ENCODE results near the gene ESYT2.

ESYT2 gene

DNA sequence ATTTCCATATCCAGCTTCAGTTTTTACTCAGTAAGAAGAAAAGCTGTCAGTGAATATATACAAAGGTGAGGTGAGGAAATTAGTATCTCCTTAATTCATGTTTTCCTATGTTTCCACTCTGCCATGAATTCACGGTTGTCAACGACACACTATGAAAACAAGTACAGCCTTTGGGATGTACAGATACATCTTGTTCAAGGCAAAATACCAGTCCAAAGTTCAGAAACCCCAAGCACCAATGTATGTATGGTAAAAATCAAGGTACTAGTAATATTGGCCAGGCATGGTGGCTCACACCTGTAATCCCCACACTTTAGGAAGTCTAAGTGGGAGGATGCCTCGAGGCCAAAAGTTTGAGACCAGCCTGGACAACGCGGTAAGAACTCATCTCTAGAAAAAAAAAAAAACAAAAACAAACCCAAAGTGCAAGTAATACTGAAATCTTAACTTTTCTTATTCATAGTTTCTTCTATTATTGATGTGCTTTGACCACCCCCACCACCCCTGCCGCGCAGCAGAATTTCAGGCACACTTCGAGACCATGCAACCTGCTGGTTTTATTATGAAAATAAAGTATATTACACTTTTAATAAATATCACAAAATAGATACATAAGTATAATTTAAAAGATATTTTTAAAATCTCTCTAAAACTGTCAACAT lies 3.5 kb downstream of the ESYT2 start:
- in situ Hi-C loops (cut with MboI; ENCODE audit: low pct_unique_long_range_greater_than_20kb, low sequenced_read_pairs, unreplicated experiment), result no loop called here
- DNase-seq (ENCODE audit: low spot score), result no peak
- TF ChIP-seq, protein P1, sequence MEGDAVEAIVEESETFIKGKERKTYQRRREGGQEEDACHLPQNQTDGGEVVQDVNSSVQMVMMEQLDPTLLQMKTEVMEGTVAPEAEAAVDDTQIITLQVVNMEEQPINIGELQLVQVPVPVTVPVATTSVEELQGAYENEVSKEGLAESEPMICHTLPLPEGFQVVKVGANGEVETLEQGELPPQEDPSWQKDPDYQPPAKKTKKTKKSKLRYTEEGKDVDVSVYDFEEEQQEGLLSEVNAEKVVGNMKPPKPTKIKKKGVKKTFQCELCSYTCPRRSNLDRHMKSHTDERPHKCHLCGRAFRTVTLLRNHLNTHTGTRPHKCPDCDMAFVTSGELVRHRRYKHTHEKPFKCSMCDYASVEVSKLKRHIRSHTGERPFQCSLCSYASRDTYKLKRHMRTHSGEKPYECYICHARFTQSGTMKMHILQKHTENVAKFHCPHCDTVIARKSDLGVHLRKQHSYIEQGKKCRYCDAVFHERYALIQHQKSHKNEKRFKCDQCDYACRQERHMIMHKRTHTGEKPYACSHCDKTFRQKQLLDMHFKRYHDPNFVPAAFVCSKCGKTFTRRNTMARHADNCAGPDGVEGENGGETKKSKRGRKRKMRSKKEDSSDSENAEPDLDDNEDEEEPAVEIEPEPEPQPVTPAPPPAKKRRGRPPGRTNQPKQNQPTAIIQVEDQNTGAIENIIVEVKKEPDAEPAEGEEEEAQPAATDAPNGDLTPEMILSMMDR (IDR thresholded peaks at IDR 0.05; ENCODE audit: extremely low read depth, insufficient read depth, missing control alignments), result no peak

DNA sequence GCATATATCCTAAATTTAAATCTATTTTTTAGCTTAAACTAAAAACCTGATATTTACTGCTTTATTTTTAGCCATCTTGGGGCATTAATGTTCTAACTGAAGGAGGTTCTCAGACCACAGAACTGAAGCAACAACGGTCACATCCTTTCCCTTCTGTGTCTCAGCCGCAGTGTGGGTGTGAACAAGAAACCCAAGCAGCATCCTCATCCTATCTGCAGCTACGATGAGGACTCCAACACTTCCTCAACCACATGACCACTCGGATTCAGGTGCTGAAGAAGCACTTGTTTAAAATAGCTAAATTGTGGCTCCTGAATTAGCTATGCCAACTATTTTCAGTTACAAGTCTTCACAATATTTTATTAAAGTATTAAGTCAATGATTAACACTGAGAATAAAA lies 5.3 kb downstream of the ESYT2 start:
- TF ChIP-seq, protein P1 (IDR thresholded peaks at IDR 0.05; ENCODE audit: extremely low read depth, insufficient read depth, missing control alignments), result no peak
- peak; percentile 61 for DNase-seq (ENCODE audit: low spot score)
- in situ Hi-C loops (cut with MboI; ENCODE audit: low pct_unique_long_range_greater_than_20kb, low sequenced_read_pairs, unreplicated experiment), result no loop called here

DNA sequence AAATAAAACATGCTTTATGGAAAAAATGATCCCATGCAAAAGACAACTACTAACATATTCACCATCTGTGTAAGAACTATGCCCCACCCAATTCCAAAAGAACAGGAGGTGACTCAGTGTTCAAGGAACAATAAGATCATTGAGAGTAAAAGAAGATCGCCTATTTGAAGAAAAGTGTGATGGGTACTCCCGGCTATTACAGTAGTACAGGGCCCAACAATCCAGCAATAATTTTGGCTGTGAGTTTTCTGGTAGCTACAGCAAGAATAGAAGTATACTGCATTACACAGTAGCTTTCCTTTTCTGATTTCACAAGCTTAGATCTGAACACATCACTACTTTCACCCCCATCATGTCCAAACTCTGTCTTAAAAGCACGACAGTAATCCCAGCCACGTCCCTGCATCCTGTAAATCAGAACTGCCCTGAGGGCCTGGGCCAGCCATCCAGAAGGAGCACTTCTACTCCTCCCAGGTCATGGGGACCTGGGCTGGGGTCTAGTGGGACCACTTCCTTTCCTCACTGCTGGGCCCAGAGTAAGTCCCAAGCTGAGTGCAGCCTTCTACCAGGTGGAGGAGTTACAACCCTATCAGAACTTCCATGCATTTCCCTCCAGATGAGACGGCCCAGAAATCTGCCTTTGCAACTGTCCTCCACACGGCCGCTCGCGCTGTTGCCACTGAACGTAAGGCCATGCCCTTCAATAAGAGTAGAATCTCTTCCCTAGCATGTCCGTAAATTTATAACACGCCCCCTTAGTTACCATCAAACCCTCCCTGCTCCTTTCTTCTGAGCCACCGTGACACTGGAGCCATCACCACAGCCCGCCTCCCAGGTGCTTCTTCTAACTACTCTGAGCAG lies 7.9 kb downstream of the ESYT2 start:
- no peak for DNase-seq (ENCODE audit: low spot score)
- TF ChIP-seq, protein P1 (IDR thresholded peaks at IDR 0.05; ENCODE audit: extremely low read depth, insufficient read depth, missing control alignments), result no peak
- in situ Hi-C loops (cut with MboI; ENCODE audit: low pct_unique_long_range_greater_than_20kb, low sequenced_read_pairs, unreplicated experiment), result no loop called here

DNA sequence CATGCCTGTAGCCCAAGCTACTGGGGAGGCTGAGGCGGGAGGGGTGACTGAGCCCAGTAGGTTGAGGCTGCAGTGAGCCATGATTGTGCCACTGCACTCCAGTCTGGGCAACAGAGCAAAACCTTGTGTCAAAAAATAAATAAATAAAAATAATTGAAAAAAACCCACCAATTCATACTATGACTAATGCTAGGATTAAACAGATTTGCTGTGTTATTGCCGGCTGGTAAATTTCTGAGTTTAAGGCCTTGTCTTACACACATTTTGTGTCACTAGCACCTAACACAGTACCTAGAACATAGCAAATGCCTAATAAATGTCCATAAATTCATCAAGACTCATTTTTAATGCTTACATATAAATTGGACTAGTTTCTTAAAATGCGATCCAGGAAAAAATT lies 8.7 kb downstream of the ESYT2 start:
- no peak for DNase-seq (ENCODE audit: low spot score)
- in situ Hi-C loops (cut with MboI; ENCODE audit: low pct_unique_long_range_greater_than_20kb, low sequenced_read_pairs, unreplicated experiment), result no loop called here
- TF ChIP-seq, protein P1 (IDR thresholded peaks at IDR 0.05; ENCODE audit: extremely low read depth, insufficient read depth, missing control alignments), result no peak

DNA sequence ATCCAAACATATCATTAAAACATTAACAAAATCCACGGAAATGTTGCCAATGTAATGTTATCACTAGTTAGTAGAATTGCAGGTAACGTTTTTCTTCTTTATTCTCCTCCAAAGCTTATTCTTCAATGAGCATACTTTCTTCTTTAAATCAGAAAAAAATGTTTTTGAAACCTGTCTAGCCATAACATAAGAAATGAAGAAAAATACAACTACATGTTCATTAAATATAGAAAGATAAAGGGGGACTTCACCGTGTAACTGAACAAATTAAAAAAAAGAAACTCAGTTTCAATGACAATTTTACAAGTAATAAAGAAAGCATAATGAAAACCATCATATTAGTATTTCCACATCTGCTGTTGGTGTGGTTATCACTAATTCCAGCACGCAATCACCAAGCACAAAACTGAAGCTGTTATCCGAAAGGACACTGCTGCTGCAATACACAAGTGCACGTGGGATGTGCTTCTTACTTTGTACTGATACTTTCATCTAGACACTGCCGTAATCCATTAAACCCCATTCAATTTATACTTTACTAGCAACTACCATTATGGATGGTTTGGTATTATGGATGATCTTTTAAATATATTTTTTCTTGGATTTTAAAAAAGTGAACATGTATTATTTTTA lies 9.6 kb downstream of the ESYT2 start:
- in situ Hi-C loops (cut with MboI; ENCODE audit: low pct_unique_long_range_greater_than_20kb, low sequenced_read_pairs, unreplicated experiment), result no loop called here
- TF ChIP-seq, protein P1 (IDR thresholded peaks at IDR 0.05; ENCODE audit: extremely low read depth, insufficient read depth, missing control alignments), result no peak
- DNase-seq (ENCODE audit: low spot score), result no peak

DNA sequence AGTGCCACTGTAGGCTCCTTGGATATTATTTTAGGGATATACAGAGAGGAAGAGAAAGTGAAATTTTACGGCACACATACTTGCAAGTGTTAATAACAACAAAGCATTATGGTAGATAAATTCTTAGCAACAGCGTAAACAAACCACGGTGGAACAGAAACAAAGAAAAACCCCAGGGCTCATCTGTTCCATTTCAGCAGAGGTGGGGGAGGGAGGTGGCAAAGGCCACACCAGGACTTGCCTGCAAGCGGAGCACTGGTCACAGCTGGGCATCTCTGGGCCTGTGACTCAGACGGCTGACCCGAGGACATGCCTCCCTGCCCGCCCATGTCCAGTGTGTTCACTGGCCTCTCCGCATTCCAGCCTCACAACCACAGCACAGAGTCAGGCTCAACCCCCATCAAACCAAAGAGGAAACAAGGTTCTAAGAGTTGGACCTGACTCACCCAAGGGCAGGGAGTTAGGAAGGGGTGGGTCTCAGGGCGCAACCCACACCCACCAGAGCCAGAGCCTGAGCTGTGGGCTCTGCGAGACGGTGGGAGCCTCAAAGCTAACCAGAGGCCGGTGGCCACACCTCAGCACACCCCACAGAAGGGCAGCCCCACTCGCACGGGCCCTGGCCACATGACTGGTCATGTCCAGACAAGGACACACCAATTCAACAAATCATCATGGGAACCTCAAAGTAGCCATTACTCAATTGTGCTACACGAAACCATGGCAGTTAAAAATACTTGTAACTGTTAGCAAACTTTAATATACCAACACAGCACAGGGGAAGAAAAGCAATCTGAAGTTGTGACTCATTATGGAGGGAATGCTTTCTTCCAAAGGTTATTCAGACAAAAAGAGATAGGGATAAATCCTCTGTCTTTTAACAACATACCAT lies 10.7 kb downstream of the ESYT2 start:
- in situ Hi-C loops (cut with MboI; ENCODE audit: low pct_unique_long_range_greater_than_20kb, low sequenced_read_pairs, unreplicated experiment), result no loop called here
- DNase-seq (ENCODE audit: low spot score), result peak; percentile 77
- TF ChIP-seq, protein P1 (IDR thresholded peaks at IDR 0.05; ENCODE audit: extremely low read depth, insufficient read depth, missing control alignments), result no peak
